WTC11 (cell line): ENCODE data around the gene INPP5K.
"Not testable (repeated sequence)": the region's sequence is repeated elsewhere in the genome, so short reads cannot be mapped to it uniquely, and the experiment has no call there.

Experiments used
- ATF6 ChIP-seq: sonication (generic); formaldehyde crosslinking; IDR thresholded peaks from 2 replicates; pipeline ENCODE4 v1.8.1; 2023; ENCODE audit warnings: mild to moderate bottlenecking, missing genetic modification reagents
- CREB1 ChIP-seq: sonication (generic); formaldehyde crosslinking; IDR thresholded peaks from 2 replicates; pipeline ENCODE4 v1.8.0; 2023; ENCODE audit warnings: mild to moderate bottlenecking, missing genetic modification reagents
- CTCF ChIP-seq: fragments of 200-600 bp; IDR thresholded peaks from 2 replicates; pipeline ENCODE4 v1.8.0; 2022; ENCODE audit warnings: antibody characterized with exemption
- E2F1 ChIP-seq: sonication (generic); formaldehyde crosslinking; IDR thresholded peaks from 2 replicates; pipeline ENCODE4 v1.8.0; 2022; ENCODE audit warnings: mild to moderate bottlenecking, missing genetic modification reagents
- ELF4 ChIP-seq: sonication (generic); formaldehyde crosslinking; IDR thresholded peaks from 2 replicates; pipeline ENCODE4 v1.8.1; 2022; ENCODE audit warnings: low read depth, mild to moderate bottlenecking, moderate library complexity, missing genetic modification reagents
- KAT7 ChIP-seq: sonication (generic); formaldehyde crosslinking; IDR thresholded peaks from 2 replicates; pipeline ENCODE4 v1.8.1; 2023; ENCODE audit warnings: missing genetic modification reagents, mild to moderate bottlenecking, borderline replicate concordance
- MAX ChIP-seq: sonication (generic); formaldehyde crosslinking; IDR thresholded peaks from 2 replicates; pipeline ENCODE4 v1.8.0; 2022; ENCODE audit warnings: mild to moderate bottlenecking, missing genetic modification reagents
- MLX ChIP-seq: sonication (generic); formaldehyde crosslinking; IDR thresholded peaks from 2 replicates; pipeline ENCODE4 v1.8.1; 2023; ENCODE audit warnings: mild to moderate bottlenecking, missing genetic modification reagents, moderate library complexity
- NR3C1 ChIP-seq: sonication (generic); formaldehyde crosslinking; conservative IDR thresholded peaks from 2 replicates; pipeline ENCODE4 v1.8.1; 2023; ENCODE audit warnings: low read depth, mild to moderate bottlenecking, missing genetic modification reagents
- ZNF671 ChIP-seq: fragments of 250-450 bp; sonication (Bioruptor Pico); IDR thresholded peaks from 2 replicates; pipeline ENCODE4 v1.8.0; 2021; ENCODE audit warnings: mild to moderate bottlenecking

GRCh38 chr17:1526876-1527275 lies 10.5 kb upstream of the INPP5K start:
- TF ChIP-seq ATF6 (CRISPR knock-in tag); CREB1 (CRISPR knock-in tag); NR3C1; ZNF671; E2F1; ELF4 (CRISPR knock-in tag); CTCF; MAX (CRISPR knock-in tag); KAT7; MLX (CRISPR knock-in tag): not testable (repeated sequence)
